HUES64 (cell line): ENCODE results near the gene ARHGAP26.
A peak's percentile ranks its signal among the peaks of the same experiment; 100 is the strongest.
"Not testable (repeated sequence)": the region's sequence is repeated elsewhere in the genome, so short reads cannot be mapped to it uniquely, and the experiment has no call there.

Source experiments
- H3K27ac ChIP-seq: 2 replicates; pipeline ENCODE4 v1.7.0; 2013; ENCODE audit warnings: low read depth, low read length, inconsistent platforms
- H3K27me3 ChIP-seq: 2 replicates; pipeline ENCODE4 v1.6.1; 2013; ENCODE audit warnings: mild to moderate bottlenecking, low read length; ENCODE audit not compliant: insufficient read depth
- H3K36me3 ChIP-seq: 2 replicates; pipeline ENCODE4 v1.6.1; 2013; ENCODE audit warnings: mild to moderate bottlenecking, low read length; ENCODE audit not compliant: insufficient read depth
- H3K4me1 ChIP-seq: 2 replicates; pipeline ENCODE4 v1.6.1; 2013; ENCODE audit warnings: mild to moderate bottlenecking, low read length, moderate library complexity; ENCODE audit not compliant: insufficient read depth
- H3K4me3 ChIP-seq: 2 replicates; pipeline ENCODE4 v1.5.1; 2013; ENCODE audit warnings: mild to moderate bottlenecking, low read length, moderate library complexity
- H3K9ac ChIP-seq: 2 replicates; pipeline ENCODE4 v1.6.1; 2013; ENCODE audit warnings: mild to moderate bottlenecking, low read depth, low read length
- H3K9me3 ChIP-seq: 2 replicates; pipeline ENCODE4 v1.6.1; 2013; ENCODE audit warnings: low read depth, low read length; ENCODE audit not compliant: insufficient read depth
- WGBS: fragments of 150-250, 120-280 bp; methylation state at CpG from one replicate; pipeline ENCODE4 v1.1.7; 2013; ENCODE audit warnings: missing lambda C conversion rate; 5-methylcytosine and 5-hydroxymethylcytosine counted together

Gene ARHGAP26

DNA sequence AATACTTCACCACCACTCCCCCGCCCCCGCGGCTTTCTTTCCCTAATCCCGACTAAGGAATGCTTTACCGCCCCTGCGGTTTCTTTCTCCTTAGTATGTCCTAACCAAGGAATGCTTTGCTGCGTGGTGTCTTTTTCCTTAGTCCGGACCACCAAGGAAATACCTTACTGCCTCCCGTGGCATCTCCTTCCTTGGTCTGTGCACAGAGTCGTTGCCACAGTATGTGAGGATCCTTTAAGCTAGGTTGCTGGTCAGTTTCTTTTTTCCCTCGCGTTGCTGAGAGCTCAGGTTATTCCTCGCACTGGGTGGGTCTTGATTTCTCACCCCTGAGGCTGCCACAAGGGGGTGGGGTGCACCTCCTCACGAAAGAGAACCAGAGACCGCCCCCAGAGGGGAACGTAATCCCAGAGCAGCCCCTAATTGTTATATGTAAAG is 323.9 kb downstream of the ARHGAP26 start:
- H3K9ac ChIP-seq: peak overlapping the region; percentile 33; the same call in 1 of the 2 replicates
- no peaks in the 10 kb centered on the region for H3K9me3 ChIP-seq
- H3K27ac ChIP-seq: peak overlapping the region; percentile 83; the same call in 1 of the 2 replicates
- no peaks in the 10 kb centered on the region for H3K27me3 ChIP-seq
- no peaks in the 10 kb centered on the region for H3K36me3 ChIP-seq
- H3K4me3 ChIP-seq: peak overlapping the region; percentile 39
- H3K4me1 ChIP-seq: peaks cover 44% of the 10 kb centered on the region
- 1% methylated on average over 16 of the region's 16 CpGs for WGBS

DNA sequence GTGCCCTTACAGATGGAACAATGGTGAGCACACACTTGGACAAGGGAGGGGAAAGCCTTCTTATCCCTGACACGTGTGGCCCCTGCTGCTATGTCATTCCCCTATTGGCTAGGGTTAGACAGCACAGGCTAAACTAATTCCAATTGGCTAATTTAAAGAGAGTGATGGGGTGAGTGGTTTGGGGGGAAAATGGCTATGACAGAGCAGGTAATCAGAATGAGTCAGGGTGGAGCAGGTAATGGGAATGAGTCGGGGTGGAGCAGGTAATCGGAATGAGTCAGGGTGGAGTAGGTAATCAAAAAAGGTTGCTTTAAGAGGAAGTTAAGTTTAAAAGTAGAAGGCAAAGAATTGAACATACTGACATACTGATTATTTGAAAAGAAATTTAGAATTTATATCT is 324.4 kb downstream of the ARHGAP26 start:
- H3K27ac ChIP-seq: peak overlapping the region; percentile 83; the same call in 1 of the 2 replicates
- H3K4me3 ChIP-seq: peak overlapping the region; percentile 39
- H3K9me3 ChIP-seq, H3K9ac ChIP-seq, H3K36me3 ChIP-seq, H3K27me3 ChIP-seq: not testable (repeated sequence)
- H3K4me1 ChIP-seq: peaks cover 44% of the 10 kb centered on the region
- WGBS: 61% methylated on average over 3 of the region's 3 CpGs

DNA sequence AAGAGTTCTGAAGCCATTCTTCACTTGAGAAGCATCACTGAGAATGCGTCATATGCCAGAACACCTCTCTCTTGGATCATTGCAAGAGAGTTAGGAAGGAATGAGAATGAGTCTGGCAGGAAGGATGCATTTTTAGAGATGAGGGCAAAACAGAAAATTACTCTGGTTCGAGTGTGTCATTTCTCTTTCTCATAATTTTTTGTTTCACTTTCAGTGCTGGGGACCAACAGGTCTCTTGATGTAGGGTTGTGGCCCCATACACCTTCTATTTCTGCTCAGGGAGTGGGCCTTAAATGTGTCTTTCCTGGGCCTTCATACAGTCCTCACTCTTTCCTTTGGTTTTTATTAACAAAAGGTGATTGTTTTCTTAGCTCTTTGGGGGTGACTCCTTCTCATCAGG is 330.9 kb downstream of the ARHGAP26 start:
- WGBS: 98% methylated on average over 2 of the region's 2 CpGs
- Histone ChIP-seq H3K36me3 (no peaks in the 10 kb centered on the region), H3K9me3 (no peaks in the 10 kb centered on the region), H3K4me3 (no peak overlapping the region), H3K4me1 (no peaks in the 10 kb centered on the region), H3K27me3 (no peaks in the 10 kb centered on the region), H3K9ac (no peak overlapping the region), H3K27ac (no peak overlapping the region)

DNA sequence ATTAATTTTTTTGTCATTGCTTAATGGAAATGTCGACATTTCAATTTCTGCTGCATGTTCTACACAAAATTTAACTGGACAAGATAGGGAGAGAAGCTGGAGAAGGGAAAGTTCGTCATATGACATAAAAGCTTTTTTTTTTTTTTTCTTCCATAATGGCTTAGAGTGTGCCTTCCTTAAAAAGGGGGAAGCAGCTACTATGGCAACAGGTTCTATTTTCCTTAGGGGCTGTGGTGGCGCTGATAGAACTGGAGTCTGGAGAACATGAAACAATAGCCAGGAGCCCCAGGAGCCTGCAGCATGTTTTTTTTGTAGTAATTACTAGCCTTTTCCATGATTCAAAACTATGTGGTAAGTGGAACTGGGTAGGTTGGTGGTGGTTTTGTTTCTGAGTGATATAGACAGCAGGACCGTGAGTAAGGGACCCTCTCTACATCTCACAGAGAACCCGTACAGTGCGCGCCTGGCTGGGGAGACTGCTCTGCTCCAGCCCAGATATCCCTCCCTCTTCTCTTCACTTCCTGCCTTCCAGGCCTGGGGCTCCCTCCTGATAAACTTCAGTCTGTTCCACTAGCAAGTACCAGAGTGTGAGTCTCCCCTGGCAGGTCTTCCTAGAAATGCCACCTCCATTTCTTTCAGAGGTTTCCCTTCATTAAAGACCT is 331.7 kb downstream of the ARHGAP26 start:
- H3K9ac ChIP-seq: no peak overlapping the region
- 97% methylated on average over 5 of the region's 7 CpGs for WGBS

DNA sequence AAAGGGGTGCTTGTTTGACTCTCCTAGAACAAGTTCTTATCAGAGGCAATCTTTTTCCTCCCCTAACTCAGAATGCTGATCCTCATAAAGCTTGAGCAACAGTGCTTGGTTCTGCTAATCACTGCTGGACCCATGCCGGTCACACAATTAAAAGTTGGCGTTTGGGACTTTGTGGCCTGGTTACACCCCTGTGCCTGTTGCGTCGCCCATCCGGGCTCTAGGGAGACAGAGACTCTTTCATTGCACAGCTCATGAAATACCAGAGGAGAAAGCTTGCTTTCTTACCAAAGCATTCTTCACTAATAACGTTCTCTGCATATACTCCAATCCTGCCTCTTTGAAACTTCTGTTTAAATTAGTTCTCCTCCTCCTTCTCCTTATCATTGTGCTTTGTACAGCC is 332.2 kb downstream of the ARHGAP26 start:
- Histone ChIP-seq H3K36me3 (no peaks in the 10 kb centered on the region), H3K27ac (no peak overlapping the region), H3K9ac (no peak overlapping the region), H3K4me1 (no peaks in the 10 kb centered on the region), H3K9me3 (no peaks in the 10 kb centered on the region), H3K4me3 (no peak overlapping the region), H3K27me3 (no peaks in the 10 kb centered on the region)
- 93% methylated on average over 6 of the region's 6 CpGs for WGBS

More for the DNA sequence above, 331.7 kb downstream of the ARHGAP26 start:
- no peak overlapping the region for H3K27ac ChIP-seq
- H3K9me3 ChIP-seq: no peaks in the 10 kb centered on the region
- no peaks in the 10 kb centered on the region for H3K4me1 ChIP-seq
- H3K36me3 ChIP-seq: no peaks in the 10 kb centered on the region
- H3K4me3 ChIP-seq: no peak overlapping the region
- H3K27me3 ChIP-seq: no peaks in the 10 kb centered on the region

DNA sequence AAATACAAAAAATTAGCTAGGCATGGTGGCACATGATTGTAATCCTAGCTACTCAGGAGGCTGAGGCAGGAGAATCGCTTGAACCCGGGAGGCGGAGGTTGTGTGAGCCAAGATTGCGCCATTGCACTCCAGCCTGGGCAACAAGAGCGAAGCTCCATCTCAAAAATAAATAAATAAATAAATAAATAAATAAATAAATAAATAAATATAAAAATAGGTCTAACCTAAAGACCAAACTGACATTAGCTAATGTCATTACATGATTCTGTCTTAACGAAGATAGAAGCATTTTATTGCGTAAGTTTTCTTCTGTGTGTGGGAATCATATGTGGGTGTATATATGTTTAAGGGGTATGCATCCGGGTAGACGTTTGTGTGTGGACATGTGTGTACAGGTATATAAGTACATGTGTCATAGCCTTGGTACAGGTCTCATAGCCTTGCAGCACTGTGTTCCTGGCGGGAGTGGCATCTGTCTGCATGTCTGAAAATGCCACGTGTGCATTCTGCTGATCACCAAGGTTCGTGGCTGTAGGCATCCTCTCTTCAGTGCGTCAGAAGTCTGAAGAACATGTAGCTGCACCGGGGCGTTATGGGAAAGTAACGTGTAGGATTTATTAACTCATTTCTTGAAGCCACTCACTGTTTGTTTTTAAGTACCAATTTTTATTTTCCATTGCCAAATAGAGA is 335.2 kb downstream of the ARHGAP26 start:
- H3K27ac ChIP-seq: no peak overlapping the region
- H3K9ac ChIP-seq: no peak overlapping the region
- H3K27me3 ChIP-seq: no peaks in the 10 kb centered on the region
- H3K36me3 ChIP-seq: no peaks in the 10 kb centered on the region
- peaks cover 12% of the 10 kb centered on the region for H3K4me1 ChIP-seq
- no peak overlapping the region for H3K4me3 ChIP-seq
- 86% methylated on average over 15 of the region's 16 CpGs for WGBS
- H3K9me3 ChIP-seq: no peaks in the 10 kb centered on the region

DNA sequence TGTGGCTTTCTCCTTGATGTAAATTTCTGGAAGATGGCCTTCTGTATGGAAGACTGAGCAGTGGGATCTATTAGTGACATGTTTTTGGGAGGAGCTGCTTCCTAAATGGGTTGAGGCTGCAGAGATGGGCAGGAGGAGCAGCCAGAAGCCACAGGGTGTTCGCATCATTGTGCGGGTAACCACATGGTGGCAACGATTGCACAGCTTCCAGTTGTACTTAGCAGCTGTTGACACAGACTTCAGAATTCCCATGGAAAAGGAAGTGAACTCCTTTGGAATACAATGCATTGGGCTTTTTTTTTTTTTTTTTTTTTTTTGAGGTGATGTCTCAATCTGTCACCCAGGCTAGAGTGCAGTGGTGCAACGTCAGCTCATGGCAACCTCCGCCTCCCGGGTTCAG is 336.0 kb downstream of the ARHGAP26 start:
- H3K27me3 ChIP-seq: no peaks in the 10 kb centered on the region
- H3K9ac ChIP-seq: no peak overlapping the region
- no peaks in the 10 kb centered on the region for H3K36me3 ChIP-seq
- 95% methylated on average over 6 of the region's 6 CpGs for WGBS
- H3K9me3 ChIP-seq: no peaks in the 10 kb centered on the region
- no peak overlapping the region for H3K4me3 ChIP-seq
- H3K27ac ChIP-seq: no peak overlapping the region
- H3K4me1 ChIP-seq: peaks cover 20% of the 10 kb centered on the region

DNA sequence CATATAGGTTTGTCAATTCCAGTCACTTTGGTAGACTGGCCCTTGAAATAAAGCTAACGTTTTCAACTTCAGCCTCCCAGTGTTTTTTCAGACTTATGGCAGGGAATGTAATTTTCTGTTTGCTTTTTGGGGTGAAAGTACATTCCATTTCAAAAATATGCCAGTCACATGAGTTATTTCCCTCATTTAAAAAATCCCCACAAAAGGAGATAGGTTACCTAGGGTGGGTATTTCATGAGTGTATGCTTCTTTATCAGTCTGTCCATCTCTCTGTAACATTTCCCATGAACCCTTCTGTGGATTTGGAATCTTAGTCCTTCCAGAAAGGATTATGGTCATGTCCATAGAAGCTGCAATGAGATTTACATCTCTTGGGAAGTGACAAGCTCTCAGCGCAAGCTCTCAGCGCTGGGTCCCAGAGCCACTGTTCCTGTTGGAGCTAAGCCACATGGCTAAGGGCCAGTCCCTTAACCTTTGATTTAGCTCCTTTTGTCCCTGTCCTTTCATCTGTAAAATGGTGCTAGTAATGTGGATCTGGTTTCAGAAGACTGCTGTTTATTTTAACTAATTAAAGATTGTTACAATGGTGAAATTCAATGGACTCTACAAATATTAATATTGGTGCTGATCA is 338.4 kb downstream of the ARHGAP26 start:
- Histone ChIP-seq H3K9me3 (no peaks in the 10 kb centered on the region), H3K36me3 (no peaks in the 10 kb centered on the region), H3K4me1 (peaks cover 28% of the 10 kb centered on the region), H3K4me3 (no peak overlapping the region), H3K9ac (no peak overlapping the region), H3K27me3 (no peaks in the 10 kb centered on the region), H3K27ac (no peak overlapping the region)
- WGBS: 96% methylated on average over 3 of the region's 3 CpGs

DNA sequence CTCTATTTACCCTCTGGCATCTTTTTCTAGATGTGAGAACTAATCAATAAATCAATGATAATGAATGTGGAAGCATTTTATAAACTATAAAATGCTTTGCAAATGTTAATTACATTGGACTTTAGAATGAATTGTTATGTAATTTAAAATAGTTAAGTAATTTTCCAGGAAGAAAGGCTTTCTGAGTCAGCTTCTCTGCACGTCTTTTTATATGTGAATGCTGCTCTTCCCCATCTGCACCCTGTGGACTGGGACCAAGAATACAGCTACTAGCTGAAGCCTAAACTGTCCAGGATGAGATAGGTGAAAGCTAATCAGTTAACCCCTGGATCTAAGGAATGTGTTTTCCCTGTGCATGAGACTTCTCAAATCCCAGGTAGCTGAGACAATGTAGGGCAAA is 340.4 kb downstream of the ARHGAP26 start:
- Histone ChIP-seq H3K4me3 (no peak overlapping the region), H3K9me3 (no peaks in the 10 kb centered on the region), H3K36me3 (no peaks in the 10 kb centered on the region), H3K9ac (no peak overlapping the region), H3K27ac (peak overlapping the region; percentile 32; the same call in 1 of the 2 replicates), H3K4me1 (peaks cover 28% of the 10 kb centered on the region), H3K27me3 (no peaks in the 10 kb centered on the region)
- WGBS: 50% methylated on average over 1 of the region's 1 CpG

DNA sequence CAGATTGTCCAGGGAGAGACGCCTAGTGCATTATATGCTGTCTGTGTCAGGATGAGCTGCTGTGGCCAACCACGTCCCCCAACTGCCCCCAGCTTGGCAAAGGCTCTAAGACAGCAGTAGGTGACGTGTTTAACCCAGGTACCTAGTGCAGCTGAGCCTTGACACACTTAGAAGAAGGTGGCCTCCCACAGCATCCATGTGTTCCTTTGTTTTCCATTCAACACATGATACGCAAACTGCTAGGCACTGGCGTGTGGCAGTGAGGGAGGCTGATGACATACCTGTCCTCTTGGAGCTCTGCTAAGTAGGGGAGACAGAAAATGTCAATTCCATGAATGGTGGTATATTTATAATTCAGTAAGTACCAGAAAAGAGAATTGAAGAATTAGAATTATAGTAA is 341.6 kb downstream of the ARHGAP26 start:
- Histone ChIP-seq H3K9ac (no peak overlapping the region), H3K4me3 (no peak overlapping the region), H3K36me3 (no peaks in the 10 kb centered on the region), H3K9me3 (no peaks in the 10 kb centered on the region), H3K4me1 (peaks cover 28% of the 10 kb centered on the region), H3K27me3 (no peaks in the 10 kb centered on the region), H3K27ac (no peak overlapping the region)
- 95% methylated on average over 5 of the region's 5 CpGs for WGBS

DNA sequence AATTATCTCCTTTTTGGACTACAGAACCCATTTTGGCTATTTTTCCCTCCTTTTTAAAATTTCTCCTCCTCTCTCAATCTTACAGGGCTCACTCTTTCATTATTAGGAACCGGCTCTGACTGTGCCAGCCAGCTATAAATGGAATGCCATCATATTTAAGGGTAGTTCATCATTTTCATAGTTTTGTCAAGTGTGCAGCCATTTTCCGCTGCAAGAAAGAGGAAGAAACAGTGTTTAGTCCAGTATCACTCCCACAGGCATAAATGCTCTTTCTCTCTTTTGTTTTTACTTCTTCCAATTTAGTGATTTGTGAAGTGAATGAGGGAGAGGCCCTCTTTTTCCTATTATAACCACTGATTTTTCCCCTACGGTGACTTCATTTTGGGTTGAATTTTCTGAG is 343.3 kb downstream of the ARHGAP26 start:
- H3K27ac ChIP-seq: no peak overlapping the region
- H3K4me3 ChIP-seq: no peak overlapping the region
- H3K36me3 ChIP-seq: no peaks in the 10 kb centered on the region
- H3K4me1 ChIP-seq: peaks cover 28% of the 10 kb centered on the region
- no peak overlapping the region for H3K9ac ChIP-seq
- no peaks in the 10 kb centered on the region for H3K27me3 ChIP-seq
- 97% methylated on average over 3 of the region's 3 CpGs for WGBS
- H3K9me3 ChIP-seq: no peaks in the 10 kb centered on the region
